SU-DHL-6 (cell line): ENCODE results near the gene EFNA4.

Experiments
- H2AFZ ChIP-seq: fragments of 200-600 bp; sonication (generic); 2 replicates; pipeline ENCODE4 v1.6.1; 2014; ENCODE audit warnings: low read depth, mild to moderate bottlenecking, moderate library complexity, mixed read lengths, antibody characterized with exemption, low read length; ENCODE audit not compliant: severe bottlenecking
- H3F3A ChIP-seq: fragments of 200-600 bp; shearing (Covaris generic); 2 replicates; pipeline ENCODE4 v1.6.0; 2016; ENCODE audit warnings: antibody characterized with exemption, mild to moderate bottlenecking; ENCODE audit not compliant: insufficient read depth
- H3K27ac ChIP-seq: fragments of 200-600 bp; sonication (generic); 2 replicates; pipeline ENCODE4 v1.5.1; 2016; ENCODE audit warnings: low read depth, mild to moderate bottlenecking, low read length, moderate library complexity, mixed read lengths
- H3K27me3 ChIP-seq: fragments of 200-600 bp; sonication (generic), shearing (Covaris generic); 2 replicates; pipeline ENCODE4 v1.6.0; 2014; ENCODE audit warnings: mild to moderate bottlenecking, low read length
- H3K36me3 ChIP-seq: fragments of 200-600 bp; sonication (generic); 2 replicates; pipeline ENCODE4 v1.6.1; 2014; ENCODE audit warnings: mild to moderate bottlenecking, low read length, mixed read lengths
- H3K4me2 ChIP-seq: fragments of 300-600, 200-600 bp; shearing (Covaris generic), sonication (generic); 2 replicates; pipeline ENCODE4 v1.6.0; 2014; ENCODE audit warnings: low read length, low read depth, mild to moderate bottlenecking; ENCODE audit not compliant: poor library complexity, severe bottlenecking
- H3K4me3 ChIP-seq: fragments of 200-600 bp; sonication (generic); 2 replicates; pipeline ENCODE4 v1.5.1; 2014; ENCODE audit warnings: antibody characterized with exemption, low read length, mild to moderate bottlenecking, mixed read lengths; ENCODE audit not compliant: insufficient read depth, poor library complexity, severe bottlenecking
- H3K79me2 ChIP-seq: fragments of 200-600 bp; sonication (generic); 2 replicates; pipeline ENCODE4 v1.6.1; 2014; ENCODE audit warnings: mild to moderate bottlenecking, low read length, moderate library complexity; ENCODE audit not compliant: insufficient read depth
- H3K9ac ChIP-seq: fragments of 200-600 bp; sonication (generic); 2 replicates; pipeline ENCODE4 v1.7.0; 2014; ENCODE audit warnings: mild to moderate bottlenecking, low read length
- H3K9me2 ChIP-seq: fragments of 200-600 bp; sonication (generic); replicated peaks from 2 replicates; pipeline ENCODE4 v1.6.1; 2014; ENCODE audit warnings: low read length; ENCODE audit not compliant: insufficient read depth
- H3K9me3 ChIP-seq: fragments of 200-600 bp; sonication (generic); 2 replicates; pipeline ENCODE4 v1.6.1; 2014; ENCODE audit warnings: low read length, mixed read lengths; ENCODE audit not compliant: insufficient read depth
- H4K20me1 ChIP-seq: fragments of 200-600 bp; sonication (generic); 2 replicates; pipeline ENCODE4 v1.6.1; 2014; ENCODE audit warnings: low read depth, mild to moderate bottlenecking, antibody characterized with exemption, low read length, moderate library complexity, mixed read lengths
- EZH2phosphoT487 ChIP-seq: fragments of 200-600 bp; sonication (generic), shearing (Covaris generic); conservative IDR thresholded peaks from 2 replicates; pipeline ENCODE4 v1.6.1; 2018; ENCODE audit warnings: mild to moderate bottlenecking, antibody characterized with exemption, low read length, moderate library complexity, mixed read lengths
- TF ChIP-seq, protein P1 (sequence below): fragments of 200-600 bp; sonication (generic); IDR thresholded peaks from one replicate; pipeline ENCODE4 v1.5.1; 2017; ENCODE audit warnings: antibody characterized with exemption, mild to moderate bottlenecking, low read length, moderate library complexity; ENCODE audit not compliant: insufficient read depth, poor library complexity, severe bottlenecking

Gene EFNA4

DNA sequence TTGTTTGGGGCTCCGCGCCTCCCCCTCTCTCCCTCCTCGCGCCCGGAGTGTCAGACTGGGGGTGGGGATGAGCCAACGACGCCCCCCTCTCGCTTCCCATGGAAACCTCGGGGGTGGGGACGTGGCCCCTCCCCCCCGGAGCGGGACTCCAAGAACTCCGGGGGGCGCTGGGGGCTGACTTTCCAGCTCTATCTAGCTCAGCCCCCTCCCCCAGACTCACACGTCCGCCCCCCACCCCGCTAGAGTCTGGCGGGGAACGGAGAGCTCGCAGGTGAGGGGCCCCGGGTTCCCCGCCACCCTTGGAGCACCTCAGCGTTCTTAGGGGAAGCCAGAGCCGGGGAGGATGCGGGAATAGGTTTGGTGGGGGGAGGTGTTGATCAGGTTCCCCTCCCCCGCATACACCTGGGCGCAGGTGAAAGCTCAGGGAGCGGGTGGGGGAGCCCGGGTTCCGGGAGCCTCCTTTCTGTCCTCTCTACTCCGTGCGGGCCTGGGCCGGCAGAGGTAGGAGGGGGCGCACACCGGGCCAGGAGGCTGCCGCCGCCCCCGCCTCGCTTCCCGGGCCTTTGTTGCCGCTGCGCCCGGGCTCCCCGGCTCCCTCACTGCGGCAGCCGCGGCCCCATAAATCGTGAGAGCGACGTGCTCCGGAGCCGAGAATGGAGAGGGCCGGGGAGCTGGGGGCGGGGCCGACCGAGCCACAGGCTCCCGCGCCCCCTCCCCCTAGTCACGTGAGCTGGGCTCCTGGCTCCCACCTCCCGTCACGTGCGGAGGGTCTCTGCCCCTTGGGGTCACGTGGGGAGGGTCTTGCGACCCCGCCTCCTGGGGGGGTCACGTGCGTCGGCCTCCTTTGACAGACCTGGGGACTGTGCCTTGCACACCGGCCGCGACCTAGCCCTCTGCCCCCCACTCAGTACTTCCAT, 17.0 kb downstream of the EFNA4 start:
- Histone ChIP-seq H3K4me3 (no peak overlapping the region), H3F3A (no peaks in the 10 kb centered on the region), H3K79me2 (no peaks in the 10 kb centered on the region), H2AFZ (no peak overlapping the region), H3K9me3 (no peaks in the 10 kb centered on the region), H3K27ac (no peak overlapping the region), H3K9me2 (no peaks in the 10 kb centered on the region), H4K20me1 (no peaks in the 10 kb centered on the region), H3K4me2 (peak overlapping the region; percentile 31), H3K36me3 (no peaks in the 10 kb centered on the region), H3K9ac (no peak overlapping the region), H3K27me3 (no peaks in the 10 kb centered on the region)
- TF ChIP-seq, protein P1, sequence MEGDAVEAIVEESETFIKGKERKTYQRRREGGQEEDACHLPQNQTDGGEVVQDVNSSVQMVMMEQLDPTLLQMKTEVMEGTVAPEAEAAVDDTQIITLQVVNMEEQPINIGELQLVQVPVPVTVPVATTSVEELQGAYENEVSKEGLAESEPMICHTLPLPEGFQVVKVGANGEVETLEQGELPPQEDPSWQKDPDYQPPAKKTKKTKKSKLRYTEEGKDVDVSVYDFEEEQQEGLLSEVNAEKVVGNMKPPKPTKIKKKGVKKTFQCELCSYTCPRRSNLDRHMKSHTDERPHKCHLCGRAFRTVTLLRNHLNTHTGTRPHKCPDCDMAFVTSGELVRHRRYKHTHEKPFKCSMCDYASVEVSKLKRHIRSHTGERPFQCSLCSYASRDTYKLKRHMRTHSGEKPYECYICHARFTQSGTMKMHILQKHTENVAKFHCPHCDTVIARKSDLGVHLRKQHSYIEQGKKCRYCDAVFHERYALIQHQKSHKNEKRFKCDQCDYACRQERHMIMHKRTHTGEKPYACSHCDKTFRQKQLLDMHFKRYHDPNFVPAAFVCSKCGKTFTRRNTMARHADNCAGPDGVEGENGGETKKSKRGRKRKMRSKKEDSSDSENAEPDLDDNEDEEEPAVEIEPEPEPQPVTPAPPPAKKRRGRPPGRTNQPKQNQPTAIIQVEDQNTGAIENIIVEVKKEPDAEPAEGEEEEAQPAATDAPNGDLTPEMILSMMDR, result no peak
- TF ChIP-seq EZH2phosphoT487, result no peak; the same call in 1 of the 2 replicates

DNA sequence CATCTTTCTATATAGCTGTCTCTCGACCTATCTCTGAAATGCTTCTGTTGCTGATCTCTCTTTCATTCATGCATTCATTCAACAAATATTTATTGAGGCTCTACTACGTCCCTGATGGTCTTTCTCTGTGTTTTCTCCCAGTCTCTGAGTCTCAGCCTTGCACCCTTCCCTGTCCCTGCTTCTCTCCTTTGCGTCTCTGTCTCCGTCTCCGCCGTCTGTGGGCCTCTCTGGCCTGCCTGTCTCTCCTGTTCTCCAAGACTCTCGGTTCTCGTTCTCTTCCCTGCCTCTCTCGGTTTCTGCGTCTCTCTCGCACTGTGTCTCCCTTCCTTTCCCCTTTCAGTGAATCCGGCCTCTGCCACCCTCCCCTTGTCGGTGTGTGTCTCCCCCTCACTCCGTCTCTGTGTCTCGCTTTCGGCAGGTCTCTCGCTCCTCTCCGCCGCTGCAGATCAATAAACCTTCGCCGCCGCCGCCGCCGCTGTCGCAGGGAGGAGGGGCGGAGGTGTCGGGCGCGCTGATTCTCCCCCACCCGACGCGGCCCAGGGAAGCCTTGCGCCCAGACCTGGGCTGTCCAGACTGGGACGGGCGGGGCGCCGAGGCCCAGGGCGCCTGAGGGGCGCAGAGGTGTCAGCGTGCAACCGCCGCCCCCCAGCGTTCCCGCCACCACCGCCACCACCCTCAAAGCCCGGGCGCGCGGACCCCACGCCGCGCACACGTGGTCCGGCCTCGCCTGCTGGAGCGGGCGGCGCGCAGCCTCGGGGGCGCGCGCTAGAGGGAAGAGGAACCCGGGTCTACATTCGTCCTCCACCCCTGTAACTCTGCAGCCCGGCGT, 18.1 kb downstream of the EFNA4 start:
- Histone ChIP-seq H3K36me3 (no peaks in the 10 kb centered on the region), H3F3A (no peaks in the 10 kb centered on the region), H4K20me1 (no peaks in the 10 kb centered on the region), H3K4me2 (no peak overlapping the region), H2AFZ (no peak overlapping the region), H3K79me2 (no peaks in the 10 kb centered on the region), H3K9me3 (no peaks in the 10 kb centered on the region), H3K27ac (no peak overlapping the region), H3K4me3 (no peak overlapping the region), H3K9ac (no peak overlapping the region), H3K27me3 (no peaks in the 10 kb centered on the region), H3K9me2 (no peaks in the 10 kb centered on the region)
- TF ChIP-seq, protein P1, result no peak
- TF ChIP-seq EZH2phosphoT487, result 0 out of 2 replicates have a peak, but pooled peaks have one; percentile 70

DNA sequence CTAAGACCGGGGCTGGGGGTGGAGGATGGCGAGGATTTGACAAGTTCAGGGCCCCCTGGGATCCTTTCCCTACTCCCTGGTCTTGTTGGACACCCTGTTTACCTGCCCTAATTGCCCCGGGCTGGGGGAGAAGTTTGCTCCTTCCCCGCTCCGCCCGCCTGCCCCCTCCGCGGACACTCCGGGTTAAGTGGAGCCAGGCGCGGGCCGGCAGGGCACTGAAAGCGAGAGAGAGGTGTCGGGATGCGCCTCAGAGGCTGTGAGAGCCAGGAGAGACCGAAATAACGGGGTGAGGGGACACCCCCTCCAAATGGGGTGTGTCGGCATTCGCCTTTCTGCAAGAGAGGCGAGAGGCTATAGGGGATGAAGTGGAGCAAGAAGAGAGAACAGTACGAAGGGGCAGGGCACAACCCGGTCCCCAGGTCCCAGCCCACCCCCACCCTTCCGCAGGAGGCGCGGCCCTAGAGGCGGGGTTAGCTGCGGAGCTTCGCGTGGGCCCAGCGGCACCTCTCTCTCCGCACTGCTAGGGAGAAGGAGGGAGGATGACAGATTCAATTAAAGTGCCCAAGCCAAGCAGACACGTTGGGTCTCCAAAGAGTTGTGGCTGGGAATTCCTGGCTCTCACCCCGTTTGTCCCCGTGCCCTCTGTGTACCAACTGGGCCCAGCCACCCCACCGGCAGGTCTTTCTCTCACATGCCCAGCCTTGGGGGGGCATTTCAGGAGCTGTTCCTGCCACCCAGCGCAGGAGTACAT, 18.9 kb downstream of the EFNA4 start:
- Histone ChIP-seq H3K4me2 (no peak overlapping the region), H3K4me3 (no peak overlapping the region), H2AFZ (no peak overlapping the region), H3F3A (no peaks in the 10 kb centered on the region), H4K20me1 (no peaks in the 10 kb centered on the region), H3K79me2 (no peaks in the 10 kb centered on the region), H3K9me3 (no peaks in the 10 kb centered on the region), H3K9me2 (no peaks in the 10 kb centered on the region), H3K36me3 (no peaks in the 10 kb centered on the region), H3K27ac (no peak overlapping the region), H3K9ac (no peak overlapping the region), H3K27me3 (no peaks in the 10 kb centered on the region)
- TF ChIP-seq, protein P1, result no peak
- TF ChIP-seq EZH2phosphoT487, result no peak
